ENCODE measurements around the gene MED17.

MED17 gene

GRCh38 chr11:93819966-93820695, 36.0 kb downstream of the MED17 start:
- DNase-seq = no peak

DNA sequence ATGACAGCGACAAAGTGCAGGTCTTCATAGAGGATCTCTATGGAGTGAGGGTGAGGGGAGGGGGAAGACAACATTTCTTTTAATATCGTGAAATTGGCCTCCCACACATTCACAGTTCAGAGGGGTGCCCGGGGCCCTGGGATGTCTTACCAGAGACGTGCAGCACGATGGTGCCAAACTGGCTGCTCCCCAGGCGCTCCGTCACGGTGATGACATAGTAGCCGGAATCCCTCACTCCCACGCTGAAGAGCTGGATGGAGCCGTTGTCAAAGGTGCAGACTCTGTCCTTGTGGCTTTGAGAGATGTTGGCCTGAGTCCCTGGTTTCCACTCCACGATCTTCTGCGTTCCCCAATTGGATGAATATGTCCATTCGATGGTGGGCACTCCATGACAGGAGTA, 36.8 kb downstream of the MED17 start:
- DNase-seq = no peak

- no peak for DNase-seq
Observed at GRCh38 chr11:93821617-93822016, 37.5 kb downstream of the MED17 start.

DNA sequence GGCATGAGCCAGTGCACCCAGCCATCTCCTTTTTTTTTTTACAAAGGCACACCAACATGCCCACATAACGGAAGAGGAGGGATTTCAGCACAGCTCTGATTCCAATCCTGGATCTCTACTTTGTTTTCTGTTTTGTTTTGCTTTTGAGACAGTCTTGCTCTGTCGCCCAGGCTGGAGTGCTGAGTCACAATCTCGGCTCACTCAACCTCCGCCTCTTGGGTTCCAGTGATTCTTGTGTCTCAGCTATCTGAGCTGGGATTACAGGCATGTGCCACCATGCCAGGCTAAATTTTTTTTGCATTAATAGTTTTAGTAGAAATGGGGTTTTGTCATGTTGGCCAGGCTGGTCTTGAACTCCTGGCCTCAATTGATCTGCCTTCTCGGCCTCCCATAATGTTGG, 38.3 kb downstream of the MED17 start:
- DNase-seq = no peak

GRCh38 chr11:93823210-93823609, 39.1 kb downstream of the MED17 start:
- DNase-seq = no peak

- no peak for DNase-seq
Observed at GRCh38 chr11:93827363-93827762, 43.3 kb downstream of the MED17 start.

DNA sequence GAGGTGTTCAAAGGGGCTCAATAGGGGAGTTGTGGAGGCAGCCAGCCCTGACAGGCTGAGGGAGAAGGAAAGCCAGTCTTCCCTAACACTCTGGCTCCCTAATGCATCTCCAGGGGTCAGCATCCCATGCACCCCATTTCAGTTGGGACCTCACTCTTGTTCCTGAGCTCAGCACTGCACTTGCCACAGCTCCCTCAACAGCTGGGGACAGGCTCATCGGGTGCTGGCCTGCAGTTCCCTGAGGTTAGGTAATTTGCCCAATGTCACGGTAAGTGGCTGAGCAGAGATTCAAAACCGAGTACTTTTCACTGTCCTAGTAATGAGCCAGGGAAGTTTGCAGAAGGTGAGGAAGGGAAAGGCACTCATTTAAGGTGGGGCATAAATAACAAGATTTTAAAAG, 45.5 kb downstream of the MED17 start:
- no peak for DNase-seq

GRCh38 chr11:93831343-93832127, 47.5 kb downstream of the MED17 start:
- DNase-seq = no peak

DNA sequence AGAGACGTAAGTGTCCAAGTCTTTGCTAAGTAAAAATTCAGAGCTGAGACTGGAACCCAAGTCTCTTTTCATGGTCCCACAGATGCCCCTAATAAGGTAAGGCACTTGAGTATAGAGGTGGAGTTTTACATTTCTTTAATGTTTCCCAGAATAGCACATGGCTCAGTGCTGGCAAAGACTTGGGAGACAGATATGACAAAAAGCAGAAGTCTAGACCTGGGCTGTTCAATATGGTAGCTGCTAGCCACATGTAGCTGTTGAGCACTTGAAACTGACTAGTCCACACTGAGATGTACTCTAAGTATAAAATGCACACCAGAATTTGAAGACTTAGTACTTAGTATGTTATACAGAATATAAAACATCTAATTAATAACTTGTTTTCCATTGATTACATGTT, 48.7 kb downstream of the MED17 start:
- DNase-seq = no peak

GRCh38 chr11:93838967-93839366, 54.9 kb downstream of the MED17 start:
- DNase-seq = no peak

GRCh38 chr11:93840180-93840579, 56.1 kb downstream of the MED17 start:
- DNase-seq = no peak

DNA sequence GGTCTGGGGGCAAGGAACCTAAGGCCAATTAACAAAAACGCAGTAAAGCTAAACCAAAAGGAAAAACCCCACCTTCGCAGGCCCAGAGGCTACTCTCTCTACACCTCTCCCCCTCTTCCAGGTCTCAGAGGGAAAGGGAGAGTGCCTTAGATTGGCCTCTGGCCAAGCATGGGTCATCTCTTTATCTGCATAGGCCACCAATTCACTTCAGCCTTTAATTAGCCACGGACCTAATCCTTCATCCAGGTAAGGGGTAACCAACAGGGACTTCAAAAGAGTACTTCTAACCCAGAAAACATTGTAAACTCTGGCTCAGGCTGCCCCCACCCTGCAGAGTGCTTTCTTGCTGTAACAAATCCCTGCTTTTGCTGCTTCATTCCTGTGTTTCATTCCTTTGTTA, 56.9 kb downstream of the MED17 start:
- no peak for DNase-seq

- DNase-seq = no peak
Observed at GRCh38 chr11:93841446-93841845, 57.4 kb downstream of the MED17 start.

- DNase-seq = no peak
Observed at GRCh38 chr11:93842034-93842433, 58.0 kb downstream of the MED17 start.

DNA sequence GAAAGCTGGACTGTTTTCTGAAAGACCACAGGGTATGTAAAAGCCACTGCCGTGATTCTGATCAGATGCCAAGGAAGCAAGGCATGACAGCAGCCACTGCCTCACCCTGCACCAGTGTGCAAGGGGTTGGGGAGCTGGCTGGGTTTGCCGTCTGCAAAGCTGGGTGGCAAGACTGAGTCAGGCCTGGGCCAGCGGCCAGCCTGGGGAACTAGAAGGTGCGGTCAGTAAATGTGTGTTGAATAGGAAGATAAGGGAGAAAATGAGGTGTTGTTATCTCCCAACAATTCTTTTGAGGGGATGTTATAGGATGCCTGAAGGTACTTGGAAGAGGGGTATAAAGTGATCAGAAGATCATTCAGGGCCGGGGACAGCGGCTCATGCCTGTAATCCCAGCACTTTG, 58.4 kb downstream of the MED17 start:
- DNase-seq = no peak

- DNase-seq = no peak
Observed at GRCh38 chr11:93843906-93844305, 59.8 kb downstream of the MED17 start.

- no peak for DNase-seq
Observed at GRCh38 chr11:93844568-93844967, 60.5 kb downstream of the MED17 start.

GRCh38 chr11:93845181-93846092, 61.4 kb downstream of the MED17 start:
- no peak for DNase-seq

- DNase-seq = no peak
Observed at GRCh38 chr11:93846411-93846810, 62.3 kb downstream of the MED17 start.

DNA sequence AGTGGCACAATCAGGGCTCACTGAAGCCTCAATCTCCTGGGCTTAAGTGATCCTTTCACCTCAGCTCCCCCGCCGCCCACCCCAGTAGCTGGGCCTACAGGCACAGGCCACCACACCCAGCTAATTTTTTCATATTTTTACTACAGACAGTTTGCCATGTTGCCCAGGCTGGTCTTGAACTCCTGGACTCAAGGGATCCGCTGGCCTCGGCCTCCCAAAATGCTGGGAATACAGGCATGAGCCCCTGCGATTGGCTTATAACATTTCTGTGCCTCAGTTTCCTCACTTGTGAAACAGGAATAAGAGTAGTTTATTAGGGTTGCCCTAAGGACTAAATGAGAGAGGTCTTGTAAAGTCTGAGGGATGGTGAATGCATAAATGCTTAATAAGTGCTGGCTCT, 65.1 kb downstream of the MED17 start:
- no peak for DNase-seq

- no peak for DNase-seq
Observed at GRCh38 chr11:93849751-93850593, 65.9 kb downstream of the MED17 start.

DNA sequence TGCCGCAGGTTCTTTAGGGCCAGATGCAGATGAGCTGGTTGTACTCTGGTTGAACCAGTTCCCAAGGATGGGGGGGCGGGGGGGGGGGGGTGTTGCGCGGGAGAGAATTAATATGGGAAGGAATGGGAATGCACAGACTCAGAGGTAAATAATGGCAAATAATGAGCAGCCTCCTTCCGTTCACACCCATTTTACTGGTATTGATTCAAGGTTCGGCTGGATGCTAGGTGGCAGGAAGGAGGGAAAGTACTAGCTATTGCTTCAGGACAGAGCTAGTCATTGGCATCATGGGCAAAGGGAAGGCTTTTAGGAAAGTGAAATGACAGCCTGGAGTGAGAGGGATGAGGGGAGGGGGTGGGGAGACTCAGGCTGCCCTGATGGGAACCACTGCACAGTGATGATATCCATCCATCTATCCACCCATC, 66.5 kb downstream of the MED17 start, which contains the start of gene VSTM5:
VSTM5 (minus strand) TSS at position 25 of the 425 bp plus-strand sequence. CDS start 116 bp downstream, outside the sequence.
- no peak for DNase-seq
